Skeletal muscle satellite cell (primary cell): ENCODE measurements around the gene SUMO3.

Source experiments
- H3K27me3 ChIP-seq: 2 replicates; pipeline ENCODE4 v1.7.0; 2013; ENCODE audit warnings: low read length; ENCODE audit not compliant: control insufficient read depth, insufficient read depth
- H3K36me3 ChIP-seq: 2 replicates; pipeline ENCODE4 v1.7.0; 2013; ENCODE audit warnings: mild to moderate bottlenecking, control low read depth, low read length; ENCODE audit not compliant: insufficient read depth
- H3K4me1 ChIP-seq: 2 replicates; pipeline ENCODE4 v1.7.0; 2013; ENCODE audit warnings: low read length; ENCODE audit not compliant: control insufficient read depth, insufficient read depth
- H3K4me2 ChIP-seq: 2 replicates; pipeline ENCODE4 v1.7.0; 2013; ENCODE audit warnings: mild to moderate bottlenecking, low read length
- H3K4me3 ChIP-seq: 2 replicates; pipeline ENCODE4 v1.7.0; 2013; ENCODE audit warnings: low read length
- H3K9ac ChIP-seq: 2 replicates; pipeline ENCODE4 v1.7.0; 2013; ENCODE audit warnings: mild to moderate bottlenecking, low read depth, low read length, moderate library complexity
- H3K9me3 ChIP-seq: replicated peaks from 2 replicates; pipeline ENCODE4 v1.7.0; 2013; ENCODE audit warnings: mild to moderate bottlenecking, control low read depth, low read length

SUMO3 gene

GRCh38 chr21:44766014-44766817, 51.6 kb downstream of the SUMO3 start:
- H3K4me1 ChIP-seq, result peaks cover 6% of the 10 kb centered on the region
- H3K9me3 ChIP-seq, result no peaks in the 10 kb centered on the region
- no peak overlapping the region for H3K4me2 ChIP-seq
- H3K36me3 ChIP-seq, result peaks cover 19% of the 10 kb centered on the region
- no peak overlapping the region for H3K9ac ChIP-seq
- H3K27me3 ChIP-seq, result no peaks in the 10 kb centered on the region
- H3K4me3 ChIP-seq, result no peak overlapping the region

DNA sequence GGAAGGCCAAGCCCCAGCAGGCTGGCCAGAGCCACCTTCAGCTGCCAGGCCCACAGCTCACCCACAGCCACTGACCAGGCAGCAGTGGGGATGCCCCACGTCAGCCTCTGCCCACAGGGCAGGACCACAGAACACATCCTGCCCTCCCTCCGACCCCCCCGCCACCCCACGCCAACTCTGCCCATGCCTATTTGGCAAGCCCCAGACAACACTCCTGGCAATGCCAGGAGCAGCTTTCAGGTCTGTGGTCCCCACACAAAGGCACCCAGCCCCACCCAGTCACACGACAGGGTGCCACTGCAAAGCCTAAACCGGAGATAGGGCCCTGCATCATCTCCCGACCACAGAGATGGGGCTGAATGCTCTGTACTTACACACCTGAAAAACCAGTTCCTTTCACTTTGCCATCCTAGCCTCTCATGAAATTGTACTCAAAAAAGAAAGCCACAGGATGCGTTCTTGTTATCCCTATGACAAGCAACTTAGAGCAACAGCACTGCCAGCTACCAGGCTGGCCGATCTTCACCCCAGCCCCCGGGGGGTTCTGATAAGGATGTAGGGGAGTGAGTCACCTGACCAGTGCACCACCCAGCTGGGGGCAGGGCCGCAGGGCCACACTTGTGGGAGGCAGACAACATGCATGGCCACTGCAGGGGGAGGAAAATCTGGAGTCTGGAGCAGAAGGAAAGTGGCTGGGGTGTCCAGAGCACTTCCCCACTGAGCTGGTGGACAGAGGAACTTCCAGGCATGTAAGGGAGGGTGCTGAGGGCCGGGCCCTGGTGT, 52.4 kb downstream of the SUMO3 start:
- no peak overlapping the region for H3K9ac ChIP-seq
- peak overlapping the region; percentile 7 for H3K4me2 ChIP-seq
- H3K9me3 ChIP-seq, result no peaks in the 10 kb centered on the region
- no peaks in the 10 kb centered on the region for H3K27me3 ChIP-seq
- no peak overlapping the region for H3K4me3 ChIP-seq
- H3K4me1 ChIP-seq, result peaks cover 6% of the 10 kb centered on the region
- H3K36me3 ChIP-seq, result peaks cover 11% of the 10 kb centered on the region

- Histone ChIP-seq H3K4me1 (peaks cover 6% of the 10 kb centered on the region), H3K27me3 (no peaks in the 10 kb centered on the region), H3K4me2 (peak overlapping the region; percentile 15), H3K36me3 (peaks cover 4% of the 10 kb centered on the region), H3K4me3 (no peak overlapping the region), H3K9me3 (no peaks in the 10 kb centered on the region), H3K9ac (no peak overlapping the region)
Measured at GRCh38 chr21:44764319-44765230, 53.3 kb downstream of the SUMO3 start.

DNA sequence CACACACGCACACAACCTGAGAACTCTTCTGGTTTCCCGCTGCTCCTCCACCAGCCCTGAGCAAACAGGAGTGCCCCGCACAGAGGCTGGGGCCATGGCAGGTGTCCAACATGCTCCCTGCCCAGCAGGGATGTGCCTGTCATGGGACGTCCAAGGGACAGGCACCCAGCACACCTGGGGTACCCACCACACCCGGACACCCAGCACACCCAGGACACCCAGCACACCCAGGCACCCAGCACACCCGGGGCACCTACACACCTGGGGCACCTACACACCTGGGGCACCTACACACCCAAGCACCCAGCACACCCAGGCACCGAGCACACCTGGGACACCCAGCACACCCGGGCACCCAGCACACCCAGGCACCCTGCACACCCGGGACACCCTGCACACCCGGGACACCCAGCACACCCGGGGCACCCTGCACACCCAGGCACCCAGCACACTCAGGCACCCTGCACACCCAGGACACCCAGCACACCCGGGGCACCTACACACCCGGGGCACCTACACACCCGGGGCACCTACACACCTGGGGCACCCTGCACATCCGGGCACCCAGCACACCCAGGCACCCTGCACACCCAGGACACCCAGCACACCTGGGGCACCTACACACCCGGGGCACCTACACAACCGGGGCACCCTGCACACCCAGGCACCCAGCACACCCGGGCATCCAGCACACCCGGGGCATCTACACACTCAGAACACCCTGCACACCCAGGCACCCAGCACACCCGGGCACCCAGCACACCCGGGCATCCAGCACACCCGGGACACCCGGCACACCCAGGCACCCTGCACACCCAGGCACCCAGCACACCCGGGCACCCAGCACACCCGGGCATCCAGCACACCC, 54.2 kb downstream of the SUMO3 start:
- Histone ChIP-seq H3K36me3 (peaks cover 3% of the 10 kb centered on the region), H3K9ac (no peak overlapping the region), H3K4me2 (no peak overlapping the region)

GRCh38 chr21:44763050-44763378, 54.8 kb downstream of the SUMO3 start:
- Histone ChIP-seq H3K27me3 (no peaks in the 10 kb centered on the region), H3K36me3 (no peaks in the 10 kb centered on the region), H3K9ac (no peak overlapping the region), H3K4me2 (no peak overlapping the region), H3K4me1 (peaks cover 6% of the 10 kb centered on the region), H3K9me3 (no peaks in the 10 kb centered on the region), H3K4me3 (no peak overlapping the region)

More for the DNA sequence above, 54.2 kb downstream of the SUMO3 start:
- Histone ChIP-seq H3K4me3 (no peak overlapping the region), H3K27me3 (no peaks in the 10 kb centered on the region), H3K4me1 (peaks cover 6% of the 10 kb centered on the region), H3K9me3 (no peaks in the 10 kb centered on the region)

DNA sequence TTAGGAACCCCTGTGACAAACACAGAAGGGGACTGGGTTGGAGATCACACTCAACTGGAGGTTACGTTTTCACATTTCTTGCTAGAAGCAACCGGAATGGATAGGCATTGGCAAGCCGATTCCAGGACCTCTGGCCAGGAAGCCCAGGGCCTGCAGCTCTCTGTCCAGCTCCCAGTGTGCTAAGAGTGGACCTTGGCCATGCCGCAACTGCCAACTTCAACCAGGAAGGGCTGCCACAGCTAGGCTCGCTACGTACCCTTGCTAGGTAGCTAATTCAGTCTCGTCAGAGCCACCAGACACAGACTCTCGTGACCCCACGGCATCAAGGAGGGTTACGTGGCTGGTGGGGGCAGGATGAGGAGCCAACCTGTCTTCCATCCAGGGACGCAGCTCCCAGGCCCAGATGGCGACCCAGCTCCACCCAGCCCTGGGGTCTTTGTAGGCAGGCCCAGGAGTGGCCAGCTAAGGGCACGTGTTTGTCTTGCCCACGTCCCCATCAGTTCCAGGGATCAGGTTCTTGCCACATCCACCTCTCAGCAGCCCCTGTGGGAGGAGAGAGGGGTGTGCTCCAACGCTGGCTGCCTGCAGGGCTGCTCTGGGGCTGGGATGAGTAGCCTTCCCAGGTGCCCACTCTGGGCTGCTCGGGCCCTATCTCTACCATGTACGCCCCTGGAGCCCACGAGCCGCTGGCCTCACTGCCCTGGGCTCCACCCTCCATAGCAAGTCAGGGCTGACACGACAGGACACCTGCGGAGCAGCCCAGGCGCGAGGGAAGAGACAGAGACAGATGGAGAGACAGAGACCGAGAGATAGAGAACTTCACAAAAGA, 55.4 kb downstream of the SUMO3 start:
- H3K9me3 ChIP-seq, result no peaks in the 10 kb centered on the region
- no peaks in the 10 kb centered on the region for H3K27me3 ChIP-seq
- H3K4me2 ChIP-seq, result no peak overlapping the region
- H3K4me1 ChIP-seq, result peaks cover 6% of the 10 kb centered on the region
- no peaks in the 10 kb centered on the region for H3K36me3 ChIP-seq
- H3K4me3 ChIP-seq, result no peak overlapping the region
- no peak overlapping the region for H3K9ac ChIP-seq

- H3K4me3 ChIP-seq, result no peak overlapping the region
- H3K36me3 ChIP-seq, result no peaks in the 10 kb centered on the region
- no peaks in the 10 kb centered on the region for H3K27me3 ChIP-seq
- H3K9ac ChIP-seq, result no peak overlapping the region
- peaks cover 6% of the 10 kb centered on the region for H3K4me1 ChIP-seq
- H3K9me3 ChIP-seq, result no peaks in the 10 kb centered on the region
- no peak overlapping the region for H3K4me2 ChIP-seq
Measured at GRCh38 chr21:44761747-44762208, 56.1 kb downstream of the SUMO3 start.

DNA sequence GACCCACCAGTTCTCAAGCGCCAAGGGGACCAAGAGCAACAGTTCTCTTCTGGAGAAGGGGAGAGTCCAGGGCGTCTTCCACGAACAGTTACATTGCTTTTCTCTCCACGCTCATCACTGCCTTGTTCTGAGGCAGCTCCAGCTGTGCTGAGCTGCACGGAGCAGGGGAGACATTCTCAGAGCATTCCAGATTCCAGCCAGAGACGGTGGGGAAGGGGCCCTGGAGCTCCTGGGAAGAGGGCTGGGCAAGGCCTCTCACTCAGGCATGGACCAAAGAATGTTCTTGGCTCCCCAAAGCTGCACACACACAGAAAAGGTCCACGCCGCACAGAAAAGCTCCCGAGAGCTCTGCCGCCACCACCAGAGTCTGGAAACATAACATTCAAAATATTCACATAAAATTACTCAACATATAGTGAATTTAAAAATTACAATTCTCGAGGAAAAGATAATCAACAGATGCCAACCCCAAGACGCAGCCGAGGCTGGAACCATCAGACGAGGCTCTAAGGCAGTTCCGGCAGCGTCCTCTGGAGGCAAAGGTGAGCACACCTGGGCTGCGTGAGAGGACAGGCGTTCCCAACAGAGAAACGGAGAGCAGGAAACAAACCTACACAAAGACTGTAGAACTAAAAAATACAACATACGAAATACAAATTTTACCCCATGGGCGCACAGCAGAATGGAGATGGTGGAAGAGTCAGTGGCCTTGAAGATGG, 56.7 kb downstream of the SUMO3 start:
- no peaks in the 10 kb centered on the region for H3K9me3 ChIP-seq
- no peaks in the 10 kb centered on the region for H3K36me3 ChIP-seq
- peaks cover 6% of the 10 kb centered on the region for H3K4me1 ChIP-seq
- H3K9ac ChIP-seq, result no peak overlapping the region
- no peak overlapping the region for H3K4me2 ChIP-seq
- H3K27me3 ChIP-seq, result no peaks in the 10 kb centered on the region
- H3K4me3 ChIP-seq, result no peak overlapping the region

- Histone ChIP-seq H3K4me3 (no peak overlapping the region), H3K36me3 (no peaks in the 10 kb centered on the region), H3K9ac (no peak overlapping the region), H3K4me1 (peaks cover 6% of the 10 kb centered on the region), H3K27me3 (no peaks in the 10 kb centered on the region), H3K9me3 (no peaks in the 10 kb centered on the region), H3K4me2 (no peak overlapping the region)
Measured at GRCh38 chr21:44760376-44760775, 57.5 kb downstream of the SUMO3 start.
